Nephron (organoid): ENCODE results near the gene HSD17B7.

Source experiments
- H3K27ac Mint-ChIP-seq, 3 experiments: 2 replicates each; pipeline ENCODE4 v1.8.0; 2020; ENCODE audit warnings: mixed read lengths in 3 of 3, mild to moderate bottlenecking in 2 of 3, moderate library complexity in 1 of 3
- H3K27me3 Mint-ChIP-seq: 2 replicates; pipeline ENCODE4 v1.8.0; 2021; ENCODE audit warnings: low read depth, mild to moderate bottlenecking, moderate library complexity, mixed read lengths
- H3K36me3 Mint-ChIP-seq: 2 replicates; pipeline ENCODE4 v1.8.0; 2020; ENCODE audit warnings: low read depth, mixed read lengths
- H3K4me1 Mint-ChIP-seq: 2 replicates; pipeline ENCODE4 v1.8.0; 2020; ENCODE audit warnings: mixed read lengths
- H3K4me3 Mint-ChIP-seq, 3 experiments: 2 replicates each; pipeline ENCODE4 v1.8.0; 2020; ENCODE audit warnings: mild to moderate bottlenecking in 3 of 3, mixed read lengths in 3 of 3, moderate library complexity in 2 of 3
- H3K9me3 Mint-ChIP-seq: 2 replicates; pipeline ENCODE4 v1.8.0; 2020; ENCODE audit warnings: mixed read lengths
- TF ChIP-seq, protein P1 (sequence below), 3 experiments: fragments of 200-600 bp; sonication (generic); IDR thresholded peaks; one replicate each; pipeline ENCODE4 v1.5.0; 2021; ENCODE audit warnings: antibody characterized with exemption in 3 of 3; ENCODE audit not compliant: unreplicated experiment in 3 of 3

The HSD17B7 gene

DNA sequence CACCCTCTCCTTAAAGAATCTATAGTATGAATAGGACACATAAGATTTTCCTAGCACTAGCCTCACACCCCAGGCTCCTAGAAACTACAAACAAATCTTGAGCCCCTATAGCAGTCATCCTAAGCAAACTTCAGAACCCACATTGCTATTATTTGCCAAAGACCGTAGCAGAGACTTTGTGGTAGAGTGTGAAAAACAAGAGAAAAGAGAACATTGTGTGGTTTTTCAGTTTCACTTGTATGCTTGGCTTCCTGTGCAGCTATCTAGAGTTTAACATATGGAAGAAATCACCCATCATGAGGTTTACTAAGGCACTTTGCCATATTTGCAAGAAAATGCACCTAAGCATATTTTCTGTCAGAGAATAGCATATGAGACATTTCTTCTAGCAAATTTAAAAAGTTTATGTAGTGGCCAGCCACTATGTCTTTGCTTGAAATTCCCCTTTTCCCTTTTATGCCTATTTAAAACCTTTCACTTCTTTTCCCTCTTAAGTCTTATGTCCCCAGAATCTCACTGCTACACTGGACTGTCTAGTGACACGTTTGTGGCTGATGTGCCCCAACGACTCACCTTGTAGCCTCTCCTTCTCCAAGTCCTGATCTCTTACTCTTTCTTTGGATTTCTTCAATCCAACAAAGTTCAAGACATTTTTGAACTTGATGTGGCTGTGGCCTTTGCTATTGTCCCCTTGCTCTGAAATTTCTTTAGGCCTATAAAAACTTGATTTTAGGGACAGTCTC lies 44.8 kb downstream of the HSD17B7 start:
- H3K4me1 Mint-ChIP-seq, result no peaks in the 10 kb centered on the region
- TF ChIP-seq, protein P1, sequence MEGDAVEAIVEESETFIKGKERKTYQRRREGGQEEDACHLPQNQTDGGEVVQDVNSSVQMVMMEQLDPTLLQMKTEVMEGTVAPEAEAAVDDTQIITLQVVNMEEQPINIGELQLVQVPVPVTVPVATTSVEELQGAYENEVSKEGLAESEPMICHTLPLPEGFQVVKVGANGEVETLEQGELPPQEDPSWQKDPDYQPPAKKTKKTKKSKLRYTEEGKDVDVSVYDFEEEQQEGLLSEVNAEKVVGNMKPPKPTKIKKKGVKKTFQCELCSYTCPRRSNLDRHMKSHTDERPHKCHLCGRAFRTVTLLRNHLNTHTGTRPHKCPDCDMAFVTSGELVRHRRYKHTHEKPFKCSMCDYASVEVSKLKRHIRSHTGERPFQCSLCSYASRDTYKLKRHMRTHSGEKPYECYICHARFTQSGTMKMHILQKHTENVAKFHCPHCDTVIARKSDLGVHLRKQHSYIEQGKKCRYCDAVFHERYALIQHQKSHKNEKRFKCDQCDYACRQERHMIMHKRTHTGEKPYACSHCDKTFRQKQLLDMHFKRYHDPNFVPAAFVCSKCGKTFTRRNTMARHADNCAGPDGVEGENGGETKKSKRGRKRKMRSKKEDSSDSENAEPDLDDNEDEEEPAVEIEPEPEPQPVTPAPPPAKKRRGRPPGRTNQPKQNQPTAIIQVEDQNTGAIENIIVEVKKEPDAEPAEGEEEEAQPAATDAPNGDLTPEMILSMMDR (IDR thresholded peaks at IDR 0.05; ENCODE audit: unreplicated experiment in 3 of 3), result no peak
- H3K27me3 Mint-ChIP-seq, result no peaks in the 10 kb centered on the region
- H3K4me3 Mint-ChIP-seq, result no peak overlapping the region
- peaks cover 5% of the 10 kb centered on the region for H3K9me3 Mint-ChIP-seq
- H3K27ac Mint-ChIP-seq, result no peak overlapping the region
- no peaks in the 10 kb centered on the region for H3K36me3 Mint-ChIP-seq

DNA sequence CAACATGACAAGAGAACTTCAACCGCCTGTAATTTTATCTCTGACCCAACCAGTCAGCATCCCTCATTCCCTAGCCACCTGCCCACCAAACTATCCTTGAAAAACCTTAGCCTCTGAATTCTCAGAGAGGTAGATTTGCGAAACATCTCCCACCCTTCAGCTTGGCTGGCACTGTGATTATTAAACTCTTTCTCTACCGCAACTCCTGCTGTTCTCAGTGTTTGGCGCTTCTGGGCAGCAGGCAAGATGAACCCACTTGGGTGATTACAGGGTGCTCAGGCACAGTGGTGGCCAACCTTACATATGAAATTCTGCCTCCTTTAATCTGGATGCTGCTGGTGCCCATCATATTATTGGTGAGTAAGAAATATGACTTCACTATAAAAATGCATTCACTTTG lies 48.4 kb downstream of the HSD17B7 start:
- Mint-ChIP-seq H3K4me1 (no peaks in the 10 kb centered on the region), H3K4me3 (no peak overlapping the region), H3K9me3 (peaks cover 5% of the 10 kb centered on the region), H3K27me3 (peaks cover 2% of the 10 kb centered on the region), H3K27ac (no peak overlapping the region), H3K36me3 (no peaks in the 10 kb centered on the region)
- TF ChIP-seq, protein P1 (IDR thresholded peaks at IDR 0.05; ENCODE audit: unreplicated experiment in 3 of 3), result no peak

DNA sequence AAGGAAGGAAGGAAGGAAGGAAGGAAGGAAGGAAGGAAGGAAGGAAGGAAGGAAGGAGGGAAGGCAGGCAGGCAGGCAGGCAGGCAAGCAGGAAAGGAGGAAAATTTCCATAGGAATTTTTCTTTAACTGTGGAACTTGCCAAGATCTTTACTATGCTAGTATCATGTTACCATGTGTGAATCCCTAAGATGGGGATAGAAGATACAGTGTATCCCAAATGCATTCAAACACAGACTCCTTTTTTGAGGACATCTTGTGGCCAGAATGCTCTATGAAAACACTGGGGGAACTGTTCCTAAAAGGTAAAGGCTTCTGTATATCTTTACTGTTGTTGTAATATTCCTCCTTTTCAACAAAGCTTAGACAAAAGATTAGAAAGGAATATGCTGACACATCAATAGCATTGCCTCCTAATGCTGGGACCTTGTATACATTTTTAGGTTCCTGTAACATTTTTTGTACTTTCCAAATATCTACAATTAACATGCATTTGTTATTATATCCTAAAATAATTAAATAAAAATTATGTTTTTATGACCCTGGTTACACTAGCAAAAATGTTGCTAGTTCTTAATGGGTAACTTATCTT lies 49.8 kb downstream of the HSD17B7 start:
- no peak overlapping the region for H3K4me3 Mint-ChIP-seq
- H3K4me1 Mint-ChIP-seq, result peaks cover 13% of the 10 kb centered on the region
- peak overlapping the region in 1 of 3 experiments; percentile 44 for H3K27ac Mint-ChIP-seq

DNA sequence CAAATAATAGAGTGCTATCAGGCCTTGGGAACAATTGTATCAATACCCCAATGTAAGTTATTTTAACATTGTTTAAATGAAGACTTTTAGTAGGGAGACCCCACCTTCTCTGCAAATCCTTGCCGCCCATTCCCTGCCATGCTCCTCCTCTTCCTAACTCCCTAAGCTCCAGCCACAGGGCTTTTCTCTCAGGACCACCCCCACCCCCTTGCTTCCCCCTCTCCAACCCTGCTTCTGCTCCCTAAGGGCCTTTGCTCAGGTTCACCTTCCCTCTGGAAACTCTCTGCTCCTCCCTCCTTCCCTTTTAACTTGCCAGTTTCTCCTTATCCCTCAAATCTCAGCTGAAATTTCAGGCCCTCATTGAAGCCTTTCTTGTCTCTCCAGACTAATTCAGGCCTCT lies 53.7 kb downstream of the HSD17B7 start:
- TF ChIP-seq, protein P1 (IDR thresholded peaks at IDR 0.05; ENCODE audit: unreplicated experiment in 3 of 3), result no peak
- no peaks in the 10 kb centered on the region for H3K9me3 Mint-ChIP-seq
- peak overlapping the region; percentile 68 to 84 (median 68) for H3K27ac Mint-ChIP-seq
- H3K4me1 Mint-ChIP-seq, result peaks cover 31% of the 10 kb centered on the region
- H3K36me3 Mint-ChIP-seq, result no peaks in the 10 kb centered on the region
- H3K27me3 Mint-ChIP-seq, result peaks cover 11% of the 10 kb centered on the region
- no peak overlapping the region for H3K4me3 Mint-ChIP-seq

More for the DNA sequence above, 49.8 kb downstream of the HSD17B7 start:
- Mint-ChIP-seq H3K36me3 (no peaks in the 10 kb centered on the region), H3K27me3 (peaks cover 8% of the 10 kb centered on the region), H3K9me3 (peaks cover 5% of the 10 kb centered on the region)
- TF ChIP-seq, protein P1 (IDR thresholded peaks at IDR 0.05; ENCODE audit: unreplicated experiment in 3 of 3), result no peak

DNA sequence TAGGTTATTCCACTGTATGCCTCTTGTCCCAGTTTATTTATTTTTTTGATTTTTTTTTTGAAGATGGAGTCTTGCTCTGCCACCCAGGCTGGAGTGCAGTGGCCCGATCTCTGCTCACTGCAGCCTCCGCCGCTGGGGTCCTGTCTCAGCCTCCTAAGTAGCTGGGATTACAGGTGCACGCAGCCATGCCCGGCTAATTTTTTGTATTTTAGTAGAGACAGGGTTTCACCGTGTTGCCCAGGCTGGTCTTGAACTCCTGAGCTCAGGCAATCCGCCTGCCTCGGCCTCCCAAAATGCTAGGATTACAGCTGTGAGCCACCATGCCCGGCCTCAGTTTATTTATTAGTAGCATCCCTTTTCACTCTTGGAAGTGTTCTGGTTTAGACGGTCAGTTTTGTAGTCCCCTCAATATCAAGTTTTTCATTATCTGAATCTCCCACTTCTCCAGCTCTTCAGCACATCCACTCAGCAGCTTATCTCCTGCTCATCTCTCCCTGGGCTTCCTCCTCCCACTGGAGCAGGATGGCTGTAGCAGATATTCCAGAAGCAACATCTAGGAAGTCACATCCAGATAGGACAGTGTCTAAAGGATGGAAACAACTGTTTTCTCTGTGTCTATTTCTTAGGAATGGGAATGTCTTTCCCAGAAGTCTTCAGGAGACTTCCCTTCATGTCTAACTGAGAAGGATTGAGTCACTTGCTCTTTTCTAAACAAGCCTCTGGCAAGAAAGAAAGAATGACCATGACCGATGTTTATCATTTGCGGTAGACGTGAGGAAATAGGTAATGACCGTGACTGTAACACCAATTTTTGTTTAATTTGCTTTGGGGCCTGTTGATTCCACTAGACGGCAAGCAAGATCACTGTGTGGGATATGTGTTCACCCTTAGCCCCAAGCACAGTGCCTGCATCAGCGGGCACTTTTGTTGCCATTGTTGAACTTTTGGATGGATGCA lies 56.0 kb downstream of the HSD17B7 start:
- TF ChIP-seq, protein P1 (IDR thresholded peaks at IDR 0.05; ENCODE audit: unreplicated experiment in 3 of 3), result no peak
- Mint-ChIP-seq H3K4me1 (peaks cover 31% of the 10 kb centered on the region), H3K27me3 (peaks cover 11% of the 10 kb centered on the region), H3K9me3 (no peaks in the 10 kb centered on the region), H3K36me3 (no peaks in the 10 kb centered on the region), H3K27ac (peak overlapping the region in 1 of 3 experiments; percentile 68), H3K4me3 (no peak overlapping the region)
